NT2/D1 (cell line): ENCODE measurements around the gene CIAO2B.

ENCODE experiments used
- SUZ12 ChIP-seq: IDR thresholded peaks from 2 replicates; pipeline ENCODE4 v1.6.1; 2011; ENCODE audit not compliant: insufficient read length, insufficient read depth; ENCODE audit errors: extremely low read depth
- YY1 ChIP-seq: IDR thresholded peaks from 2 replicates; pipeline ENCODE4 v1.6.1; 2011; ENCODE audit not compliant: insufficient read length, insufficient read depth
- ZNF274 ChIP-seq: IDR thresholded peaks from 2 replicates; pipeline ENCODE4 v1.6.1; 2011; ENCODE audit warnings: mild to moderate bottlenecking, low read depth, low read length

- TF ChIP-seq ZNF274 = no peak
- no peak for TF ChIP-seq YY1
- TF ChIP-seq SUZ12 = no peak
These were observed 44.6 kb downstream of the CIAO2B start for GRCh38 chr16:66889622-66890021.
